ENCODE measurements around the gene CAPZA1. TPM values are rescaled to one million over a fixed set of nuclear protein-coding genes. Genes with fewer than 3 reads are reported as not detected.

The CAPZA1 gene
- polyA plus RNA-seq, 6 donors from 2014 or later: 202 to 291 (median 254) TPM

DNA sequence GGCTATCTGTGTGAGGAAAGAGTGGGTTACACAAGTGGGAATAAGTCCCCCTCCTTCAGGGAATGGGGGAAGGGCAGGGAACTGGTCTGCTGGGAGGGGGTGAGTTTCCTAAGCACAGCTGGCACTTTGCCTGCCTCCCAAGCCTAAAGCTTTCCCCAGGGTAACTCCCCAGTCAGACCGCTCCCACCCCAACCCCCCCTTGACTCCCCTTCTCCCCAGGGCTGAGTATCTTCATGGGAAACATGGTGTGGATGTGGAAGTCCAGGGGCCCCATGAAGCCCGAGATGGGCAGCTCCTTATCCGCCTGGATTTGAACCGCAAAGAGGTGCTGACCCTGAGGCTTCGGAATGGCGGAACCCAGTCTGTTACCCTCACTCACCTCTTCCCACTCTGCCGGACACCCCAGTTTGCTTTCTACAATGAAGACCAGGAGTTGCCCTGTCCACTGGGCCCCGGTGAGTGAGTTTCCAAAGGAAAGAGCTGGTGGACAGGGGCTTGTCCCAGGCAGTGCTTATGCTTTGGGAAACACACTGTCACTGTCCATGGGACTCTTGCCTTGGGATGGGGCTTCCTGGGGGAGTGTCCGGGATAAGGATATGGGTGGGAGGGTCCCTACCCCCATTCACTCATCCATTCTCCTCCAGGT lies 69.7 kb downstream of the CAPZA1 start:
- no peak for DNase-seq
- H3K27me3 Mint-ChIP-seq: no peaks in the 10 kb centered on the region
- no peaks in the 10 kb centered on the region for H3K9me3 Mint-ChIP-seq
- peaks cover 10 to 13% of the 10 kb centered on the region in 2 donors for H3K36me3 Mint-ChIP-seq
- H3K4me1 Mint-ChIP-seq: peaks cover 5 to 11% (median 7%) of the 10 kb centered on the region in 3 donors
- H3K4me3 Mint-ChIP-seq: no peak overlapping the region
- ATAC-seq (ENCODE audit: low read depth in 2 of 2): no peak
- no peak overlapping the region for H3K27ac Mint-ChIP-seq

GRCh38 chr1:112689842-112690237 lies 70.2 kb downstream of the CAPZA1 start:
- Mint-ChIP-seq H3K9me3 (no peaks in the 10 kb centered on the region), H3K4me1 (peaks cover 5 to 11% (median 7%) of the 10 kb centered on the region in 3 donors), H3K36me3 (peaks cover 11 to 13% of the 10 kb centered on the region in 2 donors), H3K27ac (no peak overlapping the region), H3K4me3 (no peak overlapping the region), H3K27me3 (no peaks in the 10 kb centered on the region)
- DNase-seq (no peak), ATAC-seq (ENCODE audit: low read depth in 2 of 2) (no peak)

GRCh38 chr1:112692681-112693080 lies 73.0 kb downstream of the CAPZA1 start:
- DNase-seq: no peak
- no peak overlapping the region for H3K27ac Mint-ChIP-seq
- H3K27me3 Mint-ChIP-seq: no peaks in the 10 kb centered on the region
- H3K36me3 Mint-ChIP-seq: peaks cover 13 to 14% of the 10 kb centered on the region in 2 donors
- H3K4me1 Mint-ChIP-seq: peaks cover 2 to 6% (median 5%) of the 10 kb centered on the region in 3 donors
- H3K4me3 Mint-ChIP-seq: no peak overlapping the region
- H3K9me3 Mint-ChIP-seq: no peaks in the 10 kb centered on the region
- no peak for ATAC-seq (ENCODE audit: low read depth in 2 of 2)

DNA sequence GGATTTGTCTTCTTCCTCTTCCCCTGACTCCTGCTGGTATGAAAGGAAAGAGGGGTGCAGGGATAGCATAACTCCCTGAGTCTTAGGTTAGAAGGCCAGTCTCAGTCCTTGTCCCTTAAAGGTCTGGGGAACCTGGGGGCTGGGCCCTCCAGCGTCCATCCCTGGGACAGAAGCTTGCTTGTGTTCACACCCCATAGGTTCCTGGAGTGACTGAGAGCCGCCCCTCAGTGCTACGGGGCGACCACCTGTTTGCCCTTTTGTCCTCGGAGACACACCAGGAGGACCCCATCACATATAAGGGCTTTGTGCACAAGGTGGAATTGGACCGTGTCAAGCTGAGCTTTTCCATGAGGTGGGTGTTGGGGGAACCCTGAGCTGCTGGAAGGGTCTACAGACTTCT lies 74.2 kb downstream of the CAPZA1 start:
- no peaks in the 10 kb centered on the region for H3K9me3 Mint-ChIP-seq

GRCh38 chr1:112694363-112694929 lies 74.8 kb downstream of the CAPZA1 start:
- Mint-ChIP-seq H3K4me1 (peaks cover 5 to 20% (median 10%) of the 10 kb centered on the region in 3 donors), H3K4me3 (no peak overlapping the region), H3K9me3 (no peaks in the 10 kb centered on the region), H3K27ac (no peak overlapping the region), H3K36me3 (peaks cover 13 to 14% of the 10 kb centered on the region in 2 donors), H3K27me3 (no peaks in the 10 kb centered on the region)
- ATAC-seq (ENCODE audit: low read depth in 2 of 2) (no peak), DNase-seq (no peak)

More for the DNA sequence above, 74.2 kb downstream of the CAPZA1 start:
- H3K27ac Mint-ChIP-seq: peak overlapping the region in 1 of 6 donors; percentile 27
- peaks cover 0 to 14% (median 6%) of the 10 kb centered on the region in 3 donors for H3K4me1 Mint-ChIP-seq
- H3K27me3 Mint-ChIP-seq: no peaks in the 10 kb centered on the region
- H3K4me3 Mint-ChIP-seq: peak overlapping the region in 1 of 8 donors; percentile 25
- DNase-seq (no peak), ATAC-seq (ENCODE audit: low read depth in 2 of 2) (no peak)
- H3K36me3 Mint-ChIP-seq: peaks cover 13 to 14% of the 10 kb centered on the region in 2 donors

- Mint-ChIP-seq H3K4me3 (peak overlapping the region in 1 of 8 donors; percentile 35), H3K4me1 (peaks cover 13 to 28% (median 18%) of the 10 kb centered on the region in 3 donors), H3K9me3 (no peaks in the 10 kb centered on the region), H3K27ac (no peak overlapping the region), H3K36me3 (peaks cover 13 to 14% of the 10 kb centered on the region in 2 donors), H3K27me3 (no peaks in the 10 kb centered on the region)
- no peak for ATAC-seq (ENCODE audit: low read depth in 2 of 2)
- DNase-seq: no peak
Measured at GRCh38 chr1:112695276-112695675, 75.6 kb downstream of the CAPZA1 start.

- Mint-ChIP-seq H3K27me3 (no peaks in the 10 kb centered on the region), H3K27ac (peak overlapping the region in 2 of 6 donors; percentile 21 to 63), H3K4me3 (peak overlapping the region in 1 of 8 donors; percentile 10), H3K36me3 (peaks cover 9 to 11% of the 10 kb centered on the region in 2 donors), H3K9me3 (no peaks in the 10 kb centered on the region), H3K4me1 (peaks cover 28 to 43% (median 33%) of the 10 kb centered on the region in 3 donors)
- no peak for ATAC-seq (ENCODE audit: low read depth in 2 of 2)
- no peak for DNase-seq
Measured at GRCh38 chr1:112696578-112697314, 77.1 kb downstream of the CAPZA1 start.

GRCh38 chr1:112697781-112698201 lies 78.2 kb downstream of the CAPZA1 start:
- peaks cover 0 to 4% of the 10 kb centered on the region in 2 donors for H3K36me3 Mint-ChIP-seq
- peak overlapping the region in 1 of 8 donors; percentile 61 for H3K4me3 Mint-ChIP-seq
- peak overlapping the region in 4 of 6 donors; percentile 9 to 76 (median 34) for H3K27ac Mint-ChIP-seq
- H3K27me3 Mint-ChIP-seq: no peaks in the 10 kb centered on the region
- ATAC-seq (ENCODE audit: low read depth in 2 of 2) (no peak), DNase-seq (no peak)
- peaks cover 38 to 53% (median 43%) of the 10 kb centered on the region in 3 donors for H3K4me1 Mint-ChIP-seq
- H3K9me3 Mint-ChIP-seq: no peaks in the 10 kb centered on the region

DNA sequence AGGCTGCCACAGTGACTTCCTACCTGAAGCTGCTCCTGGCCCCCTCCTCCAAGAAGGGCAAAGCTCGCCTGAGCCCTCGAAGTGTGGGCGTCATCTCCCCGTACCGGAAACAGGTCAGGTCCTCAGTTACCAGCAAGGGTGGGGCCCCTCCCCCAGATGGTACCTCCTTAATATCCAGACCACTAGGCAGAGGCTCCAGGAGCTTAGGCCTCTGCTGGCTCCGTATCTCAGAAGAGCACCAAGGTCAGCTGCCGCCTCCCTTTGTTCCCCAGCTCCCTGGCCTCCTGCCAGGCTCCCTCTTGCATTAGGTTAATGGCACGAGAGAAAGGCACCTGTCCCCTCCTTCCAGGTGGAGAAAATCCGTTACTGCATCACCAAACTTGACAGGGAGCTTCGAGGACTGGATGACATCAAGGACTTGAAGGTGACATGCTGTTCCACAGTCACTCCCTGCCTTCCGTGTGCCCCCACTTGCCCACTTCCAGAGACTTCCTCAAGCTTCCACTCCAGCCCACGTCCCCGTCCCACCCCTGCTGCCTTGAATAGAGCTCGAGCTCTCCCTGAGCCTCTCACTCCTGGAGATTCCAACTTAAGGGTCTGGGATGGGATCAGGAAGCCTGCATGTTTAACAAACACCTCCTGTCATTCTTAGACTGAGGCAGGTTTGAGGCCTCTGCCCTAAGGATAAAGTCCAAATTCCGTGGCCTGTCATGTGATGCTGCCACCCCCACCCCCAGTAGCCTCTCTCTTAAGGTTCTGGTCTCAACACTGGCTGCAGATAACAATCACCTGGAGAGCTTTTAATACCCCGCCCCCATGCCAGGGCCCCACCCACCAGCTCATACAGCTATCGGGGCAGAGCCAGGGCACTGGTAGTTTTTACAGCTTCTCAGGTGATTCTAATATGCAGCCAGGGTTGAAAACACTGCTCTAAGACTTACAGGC lies 79.0 kb downstream of the CAPZA1 start:
- H3K9me3 Mint-ChIP-seq: no peaks in the 10 kb centered on the region

GRCh38 chr1:112699425-112700144 lies 80.0 kb downstream of the CAPZA1 start:
- H3K27ac Mint-ChIP-seq: peak overlapping the region; percentile 83 to 96 (median 92)
- no peak for ATAC-seq (ENCODE audit: low read depth in 2 of 2)
- H3K27me3 Mint-ChIP-seq: no peaks in the 10 kb centered on the region
- H3K4me1 Mint-ChIP-seq: peaks cover 39 to 68% (median 52%) of the 10 kb centered on the region in 3 donors
- peak overlapping the region in 6 of 8 donors; percentile 56 to 89 (median 60) for H3K4me3 Mint-ChIP-seq
- no peaks in the 10 kb centered on the region for H3K9me3 Mint-ChIP-seq
- H3K36me3 Mint-ChIP-seq: peaks cover 0 to 4% of the 10 kb centered on the region in 2 donors
- DNase-seq: no peak

More for the DNA sequence above, 79.0 kb downstream of the CAPZA1 start:
- Mint-ChIP-seq H3K36me3 (peaks cover 0 to 4% of the 10 kb centered on the region in 2 donors), H3K4me1 (peaks cover 39 to 60% (median 50%) of the 10 kb centered on the region in 3 donors), H3K27me3 (no peaks in the 10 kb centered on the region), H3K4me3 (peak overlapping the region in 1 of 8 donors; percentile 29), H3K27ac (peak overlapping the region in 3 of 6 donors; percentile 39 to 96 (median 83))
- DNase-seq (no peak), ATAC-seq (ENCODE audit: low read depth in 2 of 2) (no peak)

GRCh38 chr1:112700290-112701226 lies 80.9 kb downstream of the CAPZA1 start:
- peak overlapping the region in 7 of 8 donors; percentile 56 to 89 (median 81) for H3K4me3 Mint-ChIP-seq
- H3K4me1 Mint-ChIP-seq: peaks cover 48 to 78% (median 62%) of the 10 kb centered on the region in 3 donors
- H3K27me3 Mint-ChIP-seq: no peaks in the 10 kb centered on the region
- H3K36me3 Mint-ChIP-seq: no peaks in the 10 kb centered on the region
- no peaks in the 10 kb centered on the region for H3K9me3 Mint-ChIP-seq
- H3K27ac Mint-ChIP-seq: peak overlapping the region; percentile 83 to 96 (median 92)
- DNase-seq (peak; percentile 71), ATAC-seq (ENCODE audit: low read depth in 2 of 2) (peak; percentile 79 to 81)

All from naive B cell (primary cell).